A549 (cell line): Measurements from ENCODE around the gene POLR3GL. TPM values are rescaled to one million over a fixed set of nuclear protein-coding genes. Genes with fewer than 3 reads are reported as not detected.

Experiments
- ATAC-seq, 2 experiments: fragments of 200-7000 bp in 1 of 2; fragments of >200 bp in 1 of 2; cut with Nextera tagmentation in 1 of 2; cut with Tn5 transposase in 1 of 2; 3 replicates each; pipeline versions ENCODE4 v1.8.0 to v1.9.1; 2018 to 2020; ENCODE audit warnings: mild to moderate bottlenecking in 1 of 2, moderate library complexity in 1 of 2
- CTCF ChIA-PET: fragments of 300-600 bp; sonication (Branson Sonifier 250); formaldehyde crosslinking; extraction: SDS; loops from one replicate; lab custom pipeline; 2021; ENCODE audit warnings: antibody characterized with exemption, inconsistent platforms; lab: Yijun Ruan, JAX
- POLR2A ChIA-PET: fragments of 350-600 bp; formaldehyde crosslinking; extraction: SDS; loops from one replicate; lab custom pipeline; 2021; ENCODE audit warnings: antibody characterized with exemption, inconsistent platforms; lab: Yijun Ruan, JAX
- DNase-seq, 2 experiments: peaks; one replicate each; pipeline versions ENCODE4 v3.0.0 to v3.0.0-alpha.2; 2011 to 2016; ENCODE audit warnings: low read depth in 1 of 2, low spot score in 1 of 2
- FAIRE-seq: peaks from 2 replicates; lab custom pipeline; 2011; peaks lifted over from hg19 to GRCh38; lab: Jason Lieb, UNC
- H3K27ac ChIP-seq, 2 experiments: fragments of >200 bp; sonication (Bioruptor Twin); formaldehyde crosslinking; 3 replicates each; pipeline ENCODE4 v1.5.1; 2016 to 2017
- H3K4me1 ChIP-seq: fragments of >200 bp; sonication (Bioruptor Twin); formaldehyde crosslinking; 3 replicates; pipeline ENCODE4 v1.6.1; 2016
- H3K4me2 ChIP-seq: fragments of >200 bp; sonication (Bioruptor Twin); formaldehyde crosslinking; 3 replicates; pipeline ENCODE4 v1.6.1; 2016
- H3K4me3 ChIP-seq: fragments of >200 bp; sonication (Bioruptor Twin); formaldehyde crosslinking; 3 replicates; pipeline ENCODE4 v1.5.1; 2016
- H3K9me3 ChIP-seq: fragments of >200 bp; sonication (Bioruptor Twin); formaldehyde crosslinking; 3 replicates; pipeline ENCODE4 v1.6.1; 2016
- CBX2 ChIP-seq: fragments of 200-600 bp; sonication (generic); IDR thresholded peaks from 2 replicates; pipeline ENCODE4 v1.6.1; 2016; ENCODE audit warnings: low read depth, mild to moderate bottlenecking, borderline replicate concordance
- CBX8 ChIP-seq: fragments of 200-600 bp; sonication (generic); IDR thresholded peaks from 2 replicates; pipeline ENCODE4 v1.6.1; 2016
- CEBPB ChIP-seq, 2 experiments: fragments of >200 bp in 1 of 2; sonication (Bioruptor Twin) in 1 of 2; formaldehyde crosslinking in 1 of 2; IDR thresholded peaks; 2 replicates each; pipeline ENCODE4 v1.6.1; 2012 to 2016
- CHD2 ChIP-seq: fragments of 150-350 bp; IDR thresholded peaks from 2 replicates; pipeline ENCODE4 v1.6.1; 2014; ENCODE audit warnings: low read length; ENCODE audit not compliant: partially characterized antibody
- CHD4 ChIP-seq: fragments of 200-600 bp; sonication (generic); IDR thresholded peaks from 2 replicates; pipeline ENCODE4 v1.6.1; 2016; ENCODE audit warnings: antibody characterized with exemption, mild to moderate bottlenecking, borderline replicate concordance
- EHF ChIP-seq: fragments of 250-450 bp; sonication (Bioruptor Pico); IDR thresholded peaks from 2 replicates; pipeline ENCODE4 v1.5.0; 2020; ENCODE audit warnings: mild to moderate bottlenecking
- FOXS1 ChIP-seq: fragments of 250-450 bp; sonication (Bioruptor Pico); IDR thresholded peaks from 2 replicates; pipeline ENCODE4 v1.5.0; 2020; ENCODE audit warnings: mild to moderate bottlenecking, moderate library complexity
- GATA3 ChIP-seq: IDR thresholded peaks from 2 replicates; pipeline ENCODE4 v1.6.1; 2012; ENCODE audit warnings: borderline replicate concordance
- HDAC2 ChIP-seq: fragments of 200-600 bp; sonication (generic); IDR thresholded peaks from 2 replicates; pipeline ENCODE4 v1.6.1; 2016
- HOXA7 ChIP-seq: fragments of 250-450 bp; sonication (Bioruptor Pico); IDR thresholded peaks from 2 replicates; pipeline ENCODE4 v1.5.0; 2020; ENCODE audit warnings: mild to moderate bottlenecking, moderate library complexity
- HOXB5 ChIP-seq: fragments of 250-450 bp; sonication (Bioruptor Pico); IDR thresholded peaks from 2 replicates; pipeline ENCODE4 v1.5.0; 2020; ENCODE audit warnings: mild to moderate bottlenecking, moderate library complexity
- JUN ChIP-seq, 2 experiments: fragments of >200 bp; sonication (Bioruptor Twin); formaldehyde crosslinking; IDR thresholded peaks; 2 replicates in 1 of 2; 3 replicates in 1 of 2; pipeline ENCODE4 v1.6.1; 2016 to 2017
- JUNB ChIP-seq: fragments of >200 bp; sonication (Bioruptor Twin); formaldehyde crosslinking; IDR thresholded peaks from 2 replicates; pipeline ENCODE4 v1.6.1; 2016
- KDM5A ChIP-seq: fragments of 200-600 bp; sonication (generic); IDR thresholded peaks from 2 replicates; pipeline ENCODE4 v1.6.1; 2016; ENCODE audit warnings: antibody characterized with exemption, mild to moderate bottlenecking
- MAFK ChIP-seq: fragments of 450-650 bp; IDR thresholded peaks from 2 replicates; pipeline ENCODE4 v1.6.1; 2014; ENCODE audit not compliant: partially characterized antibody
- MYC ChIP-seq: IDR thresholded peaks from 2 replicates; pipeline ENCODE4 v1.6.1; 2012; ENCODE audit warnings: mild to moderate bottlenecking, inconsistent platforms, low read length, improper control_type of control experiment, borderline replicate concordance
- RNF2 ChIP-seq: fragments of 200-600 bp; sonication (generic); IDR thresholded peaks from 2 replicates; pipeline ENCODE4 v1.6.1; 2016; ENCODE audit warnings: low read depth, mild to moderate bottlenecking, antibody characterized with exemption, moderate library complexity, borderline replicate concordance
- SMC3 ChIP-seq: fragments of >200 bp; sonication (Bioruptor Twin); formaldehyde crosslinking; IDR thresholded peaks from 3 replicates; pipeline ENCODE4 v1.6.1; 2018; ENCODE audit warnings: inconsistent platforms
- TFCP2L1 ChIP-seq: fragments of 250-450 bp; sonication (Bioruptor Pico); IDR thresholded peaks from 2 replicates; pipeline ENCODE4 v1.5.0; 2021; ENCODE audit warnings: mild to moderate bottlenecking
- ZC3H11A ChIP-seq: fragments of 450-650 bp; IDR thresholded peaks from 2 replicates; pipeline ENCODE4 v1.6.1; 2014; ENCODE audit warnings: antibody characterized with exemption, mild to moderate bottlenecking
- ZSCAN20 ChIP-seq: fragments of 250-450 bp; sonication (Bioruptor Pico); IDR thresholded peaks from 2 replicates; pipeline ENCODE4 v1.8.0; 2022; ENCODE audit warnings: mild to moderate bottlenecking, moderate library complexity
- WGBS: methylation state at CpG from one replicate; pipeline ENCODE4 v1.1.6; 2017; ENCODE audit errors: missing lambda C conversion rate; 5-methylcytosine and 5-hydroxymethylcytosine counted together
- polyA plus RNA-seq, 4 experiments: library from polyadenylated mRNA; depleted of rRNA in 3 of 4; stranded (reverse); fragments of >200 nt; fragmentation: RNase III in 1 of 4; extraction: RNeasy Plus Mini Kit Qiagen cat#74134 plus additional on column Dnase treatment in 1 of 4; gene quantifications; 2 replicates in 3 of 4; 3 replicates in 1 of 4; pipeline ENCODE4 v1.2.3, GENCODE V29; 2011 to 2017
- TF ChIP-seq, protein P1 (sequence below): IDR thresholded peaks from 2 replicates; pipeline ENCODE4 v1.6.1; 2012
- TF ChIP-seq, protein P2 (sequence below): fragments of 250-450 bp; sonication (Bioruptor Pico); IDR thresholded peaks from 2 replicates; pipeline ENCODE4 v1.5.0; 2021; ENCODE audit warnings: mild to moderate bottlenecking, moderate library complexity, borderline replicate concordance
- TF ChIP-seq, protein P3 (sequence below): IDR thresholded peaks from 2 replicates; pipeline ENCODE4 v1.6.1; 2012
- TF ChIP-seq, protein P4 (sequence below): fragments of 250-450 bp; sonication (Bioruptor Pico); IDR thresholded peaks from 2 replicates; pipeline ENCODE4 v1.5.0; 2020; ENCODE audit warnings: low read depth, mild to moderate bottlenecking, moderate library complexity
- TF ChIP-seq, protein P5 (sequence below): fragments of >200 bp; sonication (Bioruptor Twin); formaldehyde crosslinking; IDR thresholded peaks from 3 replicates; pipeline ENCODE4 v1.5.1; 2016
- TF ChIP-seq, protein P6 (sequence below): IDR thresholded peaks from 2 replicates; pipeline ENCODE4 v1.6.1; 2012; ENCODE audit warnings: low read depth, borderline replicate concordance

POLR3GL gene
- polyA plus RNA-seq, 2 of the 4 experiments (the other 2 are of a cell fraction): 12.6 to 15.7 TPM

DNA sequence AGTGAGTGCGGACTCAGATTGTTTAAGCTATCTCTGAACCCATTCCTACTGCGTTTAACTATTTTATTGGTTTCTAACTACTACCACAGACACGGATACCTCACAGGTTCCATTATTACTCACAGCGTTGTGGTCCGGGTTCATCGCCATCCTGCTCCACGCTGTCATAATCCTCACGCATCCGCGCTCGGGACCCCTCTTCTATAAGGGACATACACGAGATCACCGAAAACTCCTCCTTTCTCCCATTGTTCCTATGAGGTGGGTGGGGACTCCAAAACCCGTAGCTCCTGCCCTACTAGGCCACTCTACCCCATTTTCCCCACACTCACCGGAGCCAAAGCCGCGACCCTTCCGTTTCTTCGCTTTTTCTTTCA lies 37.8 kb upstream of the POLR3GL start:
- peak overlapping the region; percentile 79 for H3K4me2 ChIP-seq
- WGBS: 10% methylated on average over 19 of the region's 19 CpGs
- H3K27ac ChIP-seq: peak overlapping the region; percentile 97
- no peak for TF ChIP-seq MYC
- no peak for TF ChIP-seq CHD2
- no peak for TF ChIP-seq CHD4
- TF ChIP-seq ZC3H11A: no peak
- no peak for TF ChIP-seq CEBPB (IDR thresholded peaks at IDR 0.05)
- TF ChIP-seq, protein P1, sequence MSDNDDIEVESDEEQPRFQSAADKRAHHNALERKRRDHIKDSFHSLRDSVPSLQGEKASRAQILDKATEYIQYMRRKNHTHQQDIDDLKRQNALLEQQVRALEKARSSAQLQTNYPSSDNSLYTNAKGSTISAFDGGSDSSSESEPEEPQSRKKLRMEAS: no peak
- no peak for TF ChIP-seq JUN (IDR thresholded peaks at IDR 0.05)
- H3K9me3 ChIP-seq: no peaks in the 10 kb centered on the region
- peak; percentile 19 to 44; a peak in 5 of 6 replicates for ATAC-seq
- CTCF ChIA-PET: interaction anchor here (0.7 to 6.2 kb wide), 13 partner anchors 8 to 81 kb away, joined by 3 to 41 read pairs (median 9); partner anchors contain the start of genes ANKRD34A, LIX1L, NUDT17 and PEX11B
- H3K4me1 ChIP-seq: peaks cover 10% of the 10 kb centered on the region; the same call in 2 of the 3 replicates
- H3K4me3 ChIP-seq: peak overlapping the region; percentile 84
- DNase-seq: no peak
- POLR2A ChIA-PET: interaction anchor here (1.0 to 3.3 kb wide), 14 partner anchors 12 to 90 kb away, joined by 3 to 62 read pairs (median 6); partner anchors contain the start of genes ANKRD34A, LIX1L, NUDT17 and PIAS3
- FAIRE-seq: no peak

DNA sequence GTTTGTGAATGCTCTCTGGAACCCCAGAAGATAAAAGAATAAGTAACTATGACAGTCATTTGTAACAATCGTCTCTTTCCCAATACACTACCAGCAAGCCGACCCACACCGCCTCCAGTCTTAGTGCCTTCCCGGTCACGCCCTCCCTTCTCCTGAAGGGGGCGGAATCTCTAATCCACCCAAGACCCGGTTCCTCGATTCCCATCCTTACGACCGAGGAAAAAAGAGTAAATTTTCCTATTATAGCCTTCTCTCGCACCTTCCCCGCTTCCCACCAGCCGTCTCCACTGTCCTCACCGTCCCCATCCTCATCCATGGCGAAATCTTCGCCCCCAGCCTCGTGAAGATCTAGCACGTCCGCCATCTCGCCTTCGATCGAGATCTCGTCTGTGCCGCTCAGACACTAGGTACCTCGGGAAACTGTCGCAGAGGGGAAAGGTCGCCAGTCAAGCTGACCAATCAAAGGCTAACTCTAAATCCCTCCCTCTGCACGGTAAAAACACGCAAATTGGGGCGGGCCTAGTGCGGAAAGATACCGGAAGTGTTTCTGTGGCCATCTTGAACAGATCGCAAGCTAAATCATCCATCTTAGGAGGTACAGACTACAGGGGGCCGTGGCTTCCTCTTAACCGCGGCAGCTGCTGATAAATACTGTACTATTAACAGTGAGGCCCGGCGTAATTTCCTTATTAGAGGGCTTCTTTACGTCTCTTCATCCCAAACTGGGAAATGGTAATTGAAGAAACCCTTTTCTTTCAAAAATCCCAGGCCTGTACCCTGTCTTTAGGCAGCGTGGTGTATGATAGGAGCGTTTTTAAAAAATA lies 37.2 kb upstream of the POLR3GL start, which contains the start of gene RBM8A:
TSS of gene RBM8A (minus strand) at position 422 of the 824 bp plus-strand sequence. CDS start at position 364, 58 bp downstream.
- CTCF ChIA-PET: interaction anchor here (0.8 to 6.2 kb wide), 16 partner anchors 8 to 82 kb away, joined by 3 to 41 read pairs (median 6); partner anchors contain the start of genes ANKRD34A, LIX1L, NUDT17 and PEX11B
- DNase-seq: peak; percentile 86 to 99
- peak; percentile 98 for ATAC-seq
- POLR2A ChIA-PET: interaction anchor here (0.6 to 3.3 kb wide), 28 partner anchors 9 to 646 kb away, joined by 3 to 62 read pairs (median 5); partner anchors contain the start of genes ANKRD34A, LIX1L, NUDT17 and PEX11B
- FAIRE-seq: peak; percentile 77
- 1% methylated on average over 36 of the region's 41 CpGs for WGBS
- peaks cover 10% of the 10 kb centered on the region; the same call in 2 of the 3 replicates for H3K4me1 ChIP-seq
- H3K27ac ChIP-seq: peak within 1 kb of the TSS; percentile 97
- H3K9me3 ChIP-seq: no peaks in the 10 kb centered on the region
- H3K4me3 ChIP-seq: peak within 1 kb of the TSS; percentile 84
- peak within 1 kb of the TSS; percentile 91 for H3K4me2 ChIP-seq
- TF ChIP-seq FOXS1 (CRISPR knock-in tag) (no peak), ZSCAN20 (CRISPR knock-in tag) (no peak), JUN (IDR thresholded peaks at IDR 0.05) (peak; percentile 94 to 95), CHD2 (no peak), MAFK (no peak), CBX2 (no peak), GATA3 (0 out of 2 replicates have a peak, but pooled peaks have one; percentile 18), TFCP2L1 (CRISPR knock-in tag) (peak; percentile 39; the same call in 1 of the 2 replicates), CBX8 (peak; percentile 53; the same call in 1 of the 2 replicates), HOXA7 (0 out of 2 replicates have a peak, but pooled peaks have one; percentile 43), EHF (no peak), KDM5A (peak; percentile 93), HOXB5 (CRISPR knock-in tag) (0 out of 2 replicates have a peak, but pooled peaks have one; percentile 23), SMC3 (peak; percentile 34; the same call in 1 of the 3 replicates), HDAC2 (no peak), JUNB (no peak), RNF2 (no peak)
- TF ChIP-seq, protein P2, sequence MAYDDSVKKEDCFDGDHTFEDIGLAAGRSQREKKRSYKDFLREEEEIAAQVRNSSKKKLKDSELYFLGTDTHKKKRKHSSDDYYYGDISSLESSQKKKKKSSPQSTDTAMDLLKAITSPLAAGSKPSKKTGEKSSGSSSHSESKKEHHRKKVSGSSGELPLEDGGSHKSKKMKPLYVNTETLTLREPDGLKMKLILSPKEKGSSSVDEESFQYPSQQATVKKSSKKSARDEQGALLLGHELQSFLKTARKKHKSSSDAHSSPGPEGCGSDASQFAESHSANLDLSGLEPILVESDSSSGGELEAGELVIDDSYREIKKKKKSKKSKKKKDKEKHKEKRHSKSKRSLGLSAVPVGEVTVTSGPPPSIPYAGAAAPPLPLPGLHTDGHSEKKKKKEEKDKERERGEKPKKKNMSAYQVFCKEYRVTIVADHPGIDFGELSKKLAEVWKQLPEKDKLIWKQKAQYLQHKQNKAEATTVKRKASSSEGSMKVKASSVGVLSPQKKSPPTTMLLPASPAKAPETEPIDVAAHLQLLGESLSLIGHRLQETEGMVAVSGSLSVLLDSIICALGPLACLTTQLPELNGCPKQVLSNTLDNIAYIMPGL (CRISPR knock-in tag): no peak
- TF ChIP-seq, protein P3, sequence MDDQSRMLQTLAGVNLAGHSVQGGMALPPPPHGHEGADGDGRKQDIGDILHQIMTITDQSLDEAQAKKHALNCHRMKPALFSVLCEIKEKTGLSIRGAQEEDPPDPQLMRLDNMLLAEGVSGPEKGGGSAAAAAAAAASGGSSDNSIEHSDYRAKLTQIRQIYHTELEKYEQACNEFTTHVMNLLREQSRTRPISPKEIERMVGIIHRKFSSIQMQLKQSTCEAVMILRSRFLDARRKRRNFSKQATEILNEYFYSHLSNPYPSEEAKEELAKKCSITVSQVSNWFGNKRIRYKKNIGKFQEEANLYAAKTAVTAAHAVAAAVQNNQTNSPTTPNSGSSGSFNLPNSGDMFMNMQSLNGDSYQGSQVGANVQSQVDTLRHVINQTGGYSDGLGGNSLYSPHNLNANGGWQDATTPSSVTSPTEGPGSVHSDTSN: no peak
- TF ChIP-seq, protein P4, sequence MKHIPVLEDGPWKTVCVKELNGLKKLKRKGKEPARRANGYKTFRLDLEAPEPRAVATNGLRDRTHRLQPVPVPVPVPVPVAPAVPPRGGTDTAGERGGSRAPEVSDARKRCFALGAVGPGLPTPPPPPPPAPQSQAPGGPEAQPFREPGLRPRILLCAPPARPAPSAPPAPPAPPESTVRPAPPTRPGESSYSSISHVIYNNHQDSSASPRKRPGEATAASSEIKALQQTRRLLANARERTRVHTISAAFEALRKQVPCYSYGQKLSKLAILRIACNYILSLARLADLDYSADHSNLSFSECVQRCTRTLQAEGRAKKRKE (CRISPR knock-in tag): no peak
- TF ChIP-seq, protein P5, sequence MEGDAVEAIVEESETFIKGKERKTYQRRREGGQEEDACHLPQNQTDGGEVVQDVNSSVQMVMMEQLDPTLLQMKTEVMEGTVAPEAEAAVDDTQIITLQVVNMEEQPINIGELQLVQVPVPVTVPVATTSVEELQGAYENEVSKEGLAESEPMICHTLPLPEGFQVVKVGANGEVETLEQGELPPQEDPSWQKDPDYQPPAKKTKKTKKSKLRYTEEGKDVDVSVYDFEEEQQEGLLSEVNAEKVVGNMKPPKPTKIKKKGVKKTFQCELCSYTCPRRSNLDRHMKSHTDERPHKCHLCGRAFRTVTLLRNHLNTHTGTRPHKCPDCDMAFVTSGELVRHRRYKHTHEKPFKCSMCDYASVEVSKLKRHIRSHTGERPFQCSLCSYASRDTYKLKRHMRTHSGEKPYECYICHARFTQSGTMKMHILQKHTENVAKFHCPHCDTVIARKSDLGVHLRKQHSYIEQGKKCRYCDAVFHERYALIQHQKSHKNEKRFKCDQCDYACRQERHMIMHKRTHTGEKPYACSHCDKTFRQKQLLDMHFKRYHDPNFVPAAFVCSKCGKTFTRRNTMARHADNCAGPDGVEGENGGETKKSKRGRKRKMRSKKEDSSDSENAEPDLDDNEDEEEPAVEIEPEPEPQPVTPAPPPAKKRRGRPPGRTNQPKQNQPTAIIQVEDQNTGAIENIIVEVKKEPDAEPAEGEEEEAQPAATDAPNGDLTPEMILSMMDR: peak; percentile 60
- TF ChIP-seq, protein P6, sequence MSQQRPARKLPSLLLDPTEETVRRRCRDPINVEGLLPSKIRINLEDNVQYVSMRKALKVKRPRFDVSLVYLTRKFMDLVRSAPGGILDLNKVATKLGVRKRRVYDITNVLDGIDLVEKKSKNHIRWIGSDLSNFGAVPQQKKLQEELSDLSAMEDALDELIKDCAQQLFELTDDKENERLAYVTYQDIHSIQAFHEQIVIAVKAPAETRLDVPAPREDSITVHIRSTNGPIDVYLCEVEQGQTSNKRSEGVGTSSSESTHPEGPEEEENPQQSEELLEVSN: peak; percentile 49; the same call in 1 of the 2 replicates
- TF ChIP-seq, protein P1: peak; percentile 74
